Measurements from ENCODE around the gene PREB. TPM values are rescaled to one million over a fixed set of nuclear protein-coding genes. Genes with fewer than 3 reads are reported as not detected.
"Not testable (repeated sequence)": the region's sequence is repeated elsewhere in the genome, so short reads cannot be mapped to it uniquely, and the experiment has no call there.

PREB gene
- total RNA-seq, 1 experiment from 2014 or later: 102 TPM

GRCh38 chr2:27110603-27111352 is 23.7 kb downstream of the PREB start:
- DNase-seq (ENCODE audit: low read depth); in situ Hi-C loops (cut with HindIII; ENCODE audit: low pct_unique_long_range_greater_than_20kb, low sequenced_read_pairs): not testable (repeated sequence)

GRCh38 chr2:27109083-27109482 is 25.4 kb downstream of the PREB start:
- in situ Hi-C loops (cut with HindIII; ENCODE audit: low pct_unique_long_range_greater_than_20kb, low sequenced_read_pairs): no loop called here
- no peak for DNase-seq (ENCODE audit: low read depth)

- no peak for DNase-seq (ENCODE audit: low read depth)
- in situ Hi-C loops (cut with HindIII; ENCODE audit: low pct_unique_long_range_greater_than_20kb, low sequenced_read_pairs): no loop called here
Observed at GRCh38 chr2:27108221-27108620, 26.2 kb downstream of the PREB start.

- in situ Hi-C loops (cut with HindIII; ENCODE audit: low pct_unique_long_range_greater_than_20kb, low sequenced_read_pairs): no loop called here
Observed at GRCh38 chr2:27105981-27106380, 28.5 kb downstream of the PREB start.

GRCh38 chr2:27102329-27102728 is 32.1 kb downstream of the PREB start:
- DNase-seq (ENCODE audit: low read depth): no peak
- in situ Hi-C loops (cut with HindIII; ENCODE audit: low pct_unique_long_range_greater_than_20kb, low sequenced_read_pairs): no loop called here

More at GRCh38 chr2:27105981-27106380, 28.5 kb downstream of the PREB start:
- no peak for DNase-seq (ENCODE audit: low read depth)

GRCh38 chr2:27100036-27100435 is 34.4 kb downstream of the PREB start:
- no peak for DNase-seq (ENCODE audit: low read depth)
- in situ Hi-C loops (cut with HindIII; ENCODE audit: low pct_unique_long_range_greater_than_20kb, low sequenced_read_pairs): no loop called here

- DNase-seq (ENCODE audit: low read depth): no peak
- in situ Hi-C loops (cut with HindIII; ENCODE audit: low pct_unique_long_range_greater_than_20kb, low sequenced_read_pairs): loop anchor here (25.0 kb wide), 1 partner anchor 163 kb away; the partner anchor contains the start of gene SLC30A3
Observed at GRCh38 chr2:27099334-27099955, 35.0 kb downstream of the PREB start.

- in situ Hi-C loops (cut with HindIII; ENCODE audit: low pct_unique_long_range_greater_than_20kb, low sequenced_read_pairs): loop anchor here (25.0 kb wide), 1 partner anchor 165 kb away; the partner anchor contains the start of gene SLC30A3
- no peak for DNase-seq (ENCODE audit: low read depth)
Observed at GRCh38 chr2:27097341-27097740, 37.1 kb downstream of the PREB start.

- DNase-seq (ENCODE audit: low read depth): no peak
- in situ Hi-C loops (cut with HindIII; ENCODE audit: low pct_unique_long_range_greater_than_20kb, low sequenced_read_pairs): loop anchor here (25.0 kb wide), 1 partner anchor 165 kb away; the partner anchor contains the start of gene SLC30A3
Observed at GRCh38 chr2:27096748-27097297, 37.6 kb downstream of the PREB start.

- in situ Hi-C loops (cut with HindIII; ENCODE audit: low pct_unique_long_range_greater_than_20kb, low sequenced_read_pairs): loop anchor here (25.0 kb wide), 1 partner anchor 166 kb away; the partner anchor contains the start of gene SLC30A3
- DNase-seq (ENCODE audit: low read depth): peak; percentile 14
Observed at GRCh38 chr2:27095745-27096651, 38.4 kb downstream of the PREB start.

GRCh38 chr2:27095427-27095744 is 39.0 kb downstream of the PREB start:
- no peak for DNase-seq (ENCODE audit: low read depth)
- in situ Hi-C loops (cut with HindIII; ENCODE audit: low pct_unique_long_range_greater_than_20kb, low sequenced_read_pairs): loop anchor here (25.0 kb wide), 1 partner anchor 167 kb away; the partner anchor contains the start of gene SLC30A3

GRCh38 chr2:27094353-27094984 is 40.0 kb downstream of the PREB start:
- in situ Hi-C loops (cut with HindIII; ENCODE audit: low pct_unique_long_range_greater_than_20kb, low sequenced_read_pairs): loop anchor here (25.0 kb wide), 1 partner anchor 168 kb away; the partner anchor contains the start of gene SLC30A3
- DNase-seq (ENCODE audit: low read depth): no peak

GRCh38 chr2:27093430-27094352 is 40.7 kb downstream of the PREB start:
- in situ Hi-C loops (cut with HindIII; ENCODE audit: low pct_unique_long_range_greater_than_20kb, low sequenced_read_pairs): loop anchor here (25.0 kb wide), 1 partner anchor 169 kb away; the partner anchor contains the start of gene SLC30A3
- DNase-seq (ENCODE audit: low read depth): no peak

- DNase-seq (ENCODE audit: low read depth): no peak
- in situ Hi-C loops (cut with HindIII; ENCODE audit: low pct_unique_long_range_greater_than_20kb, low sequenced_read_pairs): loop anchor here (25.0 kb wide), 1 partner anchor 169 kb away; the partner anchor contains the start of gene SLC30A3
Observed at GRCh38 chr2:27092696-27093429, 41.6 kb downstream of the PREB start.

- DNase-seq (ENCODE audit: low read depth): no peak
- in situ Hi-C loops (cut with HindIII; ENCODE audit: low pct_unique_long_range_greater_than_20kb, low sequenced_read_pairs): loop anchor here (25.0 kb wide), 1 partner anchor 170 kb away; the partner anchor contains the start of gene SLC30A3
Observed at GRCh38 chr2:27091746-27092695, 42.4 kb downstream of the PREB start.
